ENCODE results near the gene PSMB2.

PSMB2 gene

GRCh38 chr1:35592991-35593769 is 48.1 kb downstream of the PSMB2 start:
- DNase-seq (ENCODE audit: low read depth) = no peak

GRCh38 chr1:35591211-35591610 is 50.1 kb downstream of the PSMB2 start:
- no peak for TF ChIP-seq CTCF (IDR thresholded peaks at IDR 0.05; ENCODE audit: control insufficient read depth, insufficient read depth, low read depth, low read length, missing control alignments)
- H3K4me3 ChIP-seq (ENCODE audit: control insufficient read depth, low read depth, low read length) = no peak overlapping the region
- no peak for DNase-seq (ENCODE audit: low read depth)

More at GRCh38 chr1:35592991-35593769, 48.1 kb downstream of the PSMB2 start:
- H3K4me3 ChIP-seq (ENCODE audit: control insufficient read depth, low read depth, low read length) = no peak overlapping the region
- no peak for TF ChIP-seq CTCF (IDR thresholded peaks at IDR 0.05; ENCODE audit: control insufficient read depth, insufficient read depth, low read depth, low read length, missing control alignments)

- TF ChIP-seq CTCF (IDR thresholded peaks at IDR 0.05; ENCODE audit: control insufficient read depth, insufficient read depth, low read depth, low read length, missing control alignments) = no peak
- H3K4me3 ChIP-seq (ENCODE audit: control insufficient read depth, low read depth, low read length) = no peak overlapping the region
- DNase-seq (ENCODE audit: low read depth) = no peak
Observed at GRCh38 chr1:35590476-35591040, 50.8 kb downstream of the PSMB2 start.

GRCh38 chr1:35589516-35590427 is 51.6 kb downstream of the PSMB2 start:
- DNase-seq (ENCODE audit: low read depth) = no peak
- no peak for TF ChIP-seq CTCF (IDR thresholded peaks at IDR 0.05; ENCODE audit: control insufficient read depth, insufficient read depth, low read depth, low read length, missing control alignments)
- H3K4me3 ChIP-seq (ENCODE audit: control insufficient read depth, low read depth, low read length) = no peak overlapping the region

GRCh38 chr1:35588197-35588910 is 53.0 kb downstream of the PSMB2 start:
- DNase-seq (ENCODE audit: low read depth) = no peak
- no peak for TF ChIP-seq CTCF (IDR thresholded peaks at IDR 0.05; ENCODE audit: control insufficient read depth, insufficient read depth, low read depth, low read length, missing control alignments)
- no peak overlapping the region for H3K4me3 ChIP-seq (ENCODE audit: control insufficient read depth, low read depth, low read length)

- no peak overlapping the region for H3K4me3 ChIP-seq (ENCODE audit: control insufficient read depth, low read depth, low read length)
- no peak for DNase-seq (ENCODE audit: low read depth)
- no peak for TF ChIP-seq CTCF (IDR thresholded peaks at IDR 0.05; ENCODE audit: control insufficient read depth, insufficient read depth, low read depth, low read length, missing control alignments)
Observed at GRCh38 chr1:35587736-35588135, 53.6 kb downstream of the PSMB2 start.

Data from AG09309 (cell line).